ENCODE results near the gene TXNIP.
A peak's percentile ranks its signal among the peaks of the same experiment; 100 is the strongest.

Gene TXNIP

GRCh38 chr1:146012703-146013558, 16.6 kb upstream of the TXNIP start:
- peak; percentile 80 for DNase-seq

GRCh38 chr1:146010126-146010738, 13.9 kb upstream of the TXNIP start:
- no peak for DNase-seq

GRCh38 chr1:146007489-146008133, 11.2 kb upstream of the TXNIP start:
- no peak for DNase-seq

GRCh38 chr1:146001709-146002108, 5.3 kb upstream of the TXNIP start:
- DNase-seq: no peak

- DNase-seq: peak; percentile 76
These were observed 3.1 kb upstream of the TXNIP start for GRCh38 chr1:145999321-146000024.

- DNase-seq: no peak
These were observed 1.3 kb upstream of the TXNIP start for GRCh38 chr1:145997718-145998023.

GRCh38 chr1:145997016-145997717, 788 bp upstream of the TXNIP start:
- DNase-seq: peak; percentile 77

GRCh38 chr1:145995964-145996432, 381 bp downstream of the TXNIP start:
- DNase-seq: peak; percentile 39

GRCh38 chr1:145995148-145995881, 1.1 kb downstream of the TXNIP start:
- no peak for DNase-seq

- DNase-seq: peak; percentile 44
These were observed 1.8 kb downstream of the TXNIP start for GRCh38 chr1:145994391-145995120.

GRCh38 chr1:145993618-145994390, 2.6 kb downstream of the TXNIP start:
- DNase-seq: no peak

- no peak for DNase-seq
These were observed 3.3 kb downstream of the TXNIP start for GRCh38 chr1:145992958-145993617.

GRCh38 chr1:145992502-145992936, 3.9 kb downstream of the TXNIP start:
- no peak for DNase-seq

- DNase-seq: peak; percentile 46
These were observed 4.5 kb downstream of the TXNIP start for GRCh38 chr1:145991735-145992412.

- DNase-seq: peak; percentile 47
These were observed 6.0 kb downstream of the TXNIP start for GRCh38 chr1:145990249-145990855.

- DNase-seq: peak; percentile 42
These were observed 7.6 kb downstream of the TXNIP start for GRCh38 chr1:145988773-145989172.

GRCh38 chr1:145987926-145988325, 8.5 kb downstream of the TXNIP start:
- DNase-seq: no peak

- no peak for DNase-seq
These were observed 9.8 kb downstream of the TXNIP start for GRCh38 chr1:145986551-145986950.
